Measurements from ENCODE around the gene CST7. TPM values are rescaled to one million over a fixed set of nuclear protein-coding genes. Genes with fewer than 3 reads are reported as not detected.

The CST7 gene
- total RNA-seq, 1 experiment from 2014 or later: not detected

DNA sequence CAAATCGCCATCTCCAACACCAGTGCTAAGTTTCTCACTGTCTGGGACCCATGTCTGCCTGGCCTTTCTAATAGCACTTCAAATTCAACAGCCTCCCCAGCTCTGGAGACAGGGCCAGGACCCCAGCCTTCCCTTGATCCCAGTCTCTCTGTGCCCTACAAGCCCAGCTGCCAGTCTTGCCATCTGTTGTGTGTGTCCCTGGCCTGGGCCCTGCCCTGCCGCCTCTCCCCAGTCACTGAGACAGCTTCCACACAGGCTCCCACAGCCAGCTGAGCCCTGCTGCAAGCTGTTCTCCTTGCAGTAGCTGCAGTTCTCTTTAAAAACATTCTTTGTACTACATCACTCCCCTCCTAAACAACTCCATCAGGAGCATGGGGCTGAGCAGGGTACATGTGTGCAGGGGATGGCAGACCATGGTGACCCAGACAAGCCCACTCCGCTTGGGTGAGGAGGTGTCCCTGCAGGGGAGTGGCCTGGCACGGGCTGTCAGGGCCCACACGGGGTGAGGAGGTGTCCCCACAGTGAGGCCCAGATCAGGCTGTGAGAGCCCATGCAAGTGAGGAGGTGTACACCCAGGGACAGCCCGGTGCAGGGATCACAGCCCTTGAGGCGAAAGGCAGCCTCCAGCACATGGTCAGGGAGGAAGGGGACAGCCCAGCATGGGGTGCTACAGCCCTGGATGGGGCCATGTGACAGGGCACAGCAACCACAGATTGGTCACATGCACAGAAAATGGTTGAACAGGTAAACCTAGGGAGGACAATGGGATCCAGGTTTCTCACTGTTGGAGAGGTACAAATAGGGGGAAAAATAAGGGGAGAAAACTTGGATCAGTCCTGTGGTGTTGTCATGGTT, 16.2 kb downstream of the CST7 start:
- ChIA-PET CTCF (no interaction called here), POLR2A (no interaction called here)
- intact Hi-C loops (cut with micrococcal nuclease; ENCODE audit: unreplicated experiment): no loop called here
- peaks cover 5% of the 10 kb centered on the region for H3K36me3 ChIP-seq (ENCODE audit: control insufficient read depth, insufficient read depth, low read length)
- TF ChIP-seq, protein P1, sequence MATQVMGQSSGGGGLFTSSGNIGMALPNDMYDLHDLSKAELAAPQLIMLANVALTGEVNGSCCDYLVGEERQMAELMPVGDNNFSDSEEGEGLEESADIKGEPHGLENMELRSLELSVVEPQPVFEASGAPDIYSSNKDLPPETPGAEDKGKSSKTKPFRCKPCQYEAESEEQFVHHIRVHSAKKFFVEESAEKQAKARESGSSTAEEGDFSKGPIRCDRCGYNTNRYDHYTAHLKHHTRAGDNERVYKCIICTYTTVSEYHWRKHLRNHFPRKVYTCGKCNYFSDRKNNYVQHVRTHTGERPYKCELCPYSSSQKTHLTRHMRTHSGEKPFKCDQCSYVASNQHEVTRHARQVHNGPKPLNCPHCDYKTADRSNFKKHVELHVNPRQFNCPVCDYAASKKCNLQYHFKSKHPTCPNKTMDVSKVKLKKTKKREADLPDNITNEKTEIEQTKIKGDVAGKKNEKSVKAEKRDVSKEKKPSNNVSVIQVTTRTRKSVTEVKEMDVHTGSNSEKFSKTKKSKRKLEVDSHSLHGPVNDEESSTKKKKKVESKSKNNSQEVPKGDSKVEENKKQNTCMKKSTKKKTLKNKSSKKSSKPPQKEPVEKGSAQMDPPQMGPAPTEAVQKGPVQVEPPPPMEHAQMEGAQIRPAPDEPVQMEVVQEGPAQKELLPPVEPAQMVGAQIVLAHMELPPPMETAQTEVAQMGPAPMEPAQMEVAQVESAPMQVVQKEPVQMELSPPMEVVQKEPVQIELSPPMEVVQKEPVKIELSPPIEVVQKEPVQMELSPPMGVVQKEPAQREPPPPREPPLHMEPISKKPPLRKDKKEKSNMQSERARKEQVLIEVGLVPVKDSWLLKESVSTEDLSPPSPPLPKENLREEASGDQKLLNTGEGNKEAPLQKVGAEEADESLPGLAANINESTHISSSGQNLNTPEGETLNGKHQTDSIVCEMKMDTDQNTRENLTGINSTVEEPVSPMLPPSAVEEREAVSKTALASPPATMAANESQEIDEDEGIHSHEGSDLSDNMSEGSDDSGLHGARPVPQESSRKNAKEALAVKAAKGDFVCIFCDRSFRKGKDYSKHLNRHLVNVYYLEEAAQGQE (IDR thresholded peaks at IDR 0.05; ENCODE audit: insufficient read depth in 1 of 2, low read depth in 2 of 2, low read length in 1 of 2): no peak
- no peak for TF ChIP-seq POLR2AphosphoS5 (IDR thresholded peaks at IDR 0.05; ENCODE audit: low read depth, low read length)
- no peak for TF ChIP-seq TCF7L2 (IDR thresholded peaks at IDR 0.05; ENCODE audit: low read depth, low read length)
- H3K27me3 ChIP-seq (ENCODE audit: control insufficient read depth, insufficient read depth, low read length): no peaks in the 10 kb centered on the region
- no peaks in the 10 kb centered on the region for H3K9me3 ChIP-seq (ENCODE audit: control insufficient read depth, insufficient read depth, low read depth, low read length)
- no TSS peak for BruUV-seq (replicated peaks)
- DNase-seq (ENCODE audit: low read depth, low spot score): no peak
- in situ Hi-C loops (cut with HindIII; ENCODE audit: low pct_unique_long_range_greater_than_20kb, low sequenced_read_pairs): no loop called here
- ATAC-seq: no peak
- H3K27ac ChIP-seq (ENCODE audit: low read length): no peak overlapping the region
- no peak overlapping the region for H3K4me3 ChIP-seq (ENCODE audit: low read depth in 2 of 2, low read length in 2 of 2)
- no peaks in the 10 kb centered on the region for H3K4me1 ChIP-seq (ENCODE audit: control insufficient read depth, insufficient read depth, low read length)

DNA sequence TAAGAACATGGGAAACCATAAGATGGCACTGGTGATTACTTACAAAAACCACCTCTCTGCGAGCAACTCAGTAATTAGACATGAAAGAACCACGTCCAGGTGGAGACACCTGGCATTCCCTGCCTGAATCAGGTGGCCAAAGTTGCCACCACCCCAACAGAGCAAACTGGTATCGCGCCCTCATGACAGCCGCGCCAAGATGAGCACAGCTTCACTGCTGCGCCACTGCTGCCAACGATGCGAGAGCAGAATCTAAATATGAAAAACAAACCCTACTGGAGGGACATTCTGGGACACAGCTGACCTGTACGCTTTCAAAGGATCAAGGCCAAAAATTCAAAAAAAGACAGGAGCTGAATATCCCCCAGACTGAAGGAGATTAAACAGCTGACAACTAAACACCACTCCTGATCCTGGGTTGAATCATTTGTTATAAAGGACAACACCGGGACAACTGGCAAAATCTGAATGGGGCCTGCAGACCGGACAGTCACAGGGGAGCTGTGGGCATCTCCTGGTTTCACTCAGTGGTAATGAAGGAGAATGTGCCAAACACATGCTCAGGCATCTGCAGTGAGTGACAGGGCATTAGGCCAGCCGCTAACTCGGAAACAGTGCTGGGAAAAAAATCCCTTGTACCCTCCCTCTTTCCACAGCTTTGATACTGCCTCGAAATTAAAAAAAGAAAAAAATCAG, 17.4 kb downstream of the CST7 start:
- Histone ChIP-seq H3K36me3 (ENCODE audit: control insufficient read depth, insufficient read depth, low read length) (peaks cover 11% of the 10 kb centered on the region), H3K4me1 (ENCODE audit: control insufficient read depth, insufficient read depth, low read length) (no peaks in the 10 kb centered on the region), H3K27me3 (ENCODE audit: control insufficient read depth, insufficient read depth, low read length) (no peaks in the 10 kb centered on the region), H3K4me3 (ENCODE audit: low read depth in 2 of 2, low read length in 2 of 2) (no peak overlapping the region), H3K27ac (ENCODE audit: low read length) (no peak overlapping the region), H3K9me3 (ENCODE audit: control insufficient read depth, insufficient read depth, low read depth, low read length) (no peaks in the 10 kb centered on the region)
- ChIA-PET POLR2A (no interaction called here), CTCF (no interaction called here)
- intact Hi-C loops (cut with micrococcal nuclease; ENCODE audit: unreplicated experiment): no loop called here
- no peak for TF ChIP-seq POLR2AphosphoS5 (IDR thresholded peaks at IDR 0.05; ENCODE audit: low read depth, low read length)
- no peak for TF ChIP-seq CTCF (IDR thresholded peaks at IDR 0.05)
- TF ChIP-seq SIN3A (IDR thresholded peaks at IDR 0.05; ENCODE audit: borderline replicate concordance, insufficient read depth, low read depth, low read length): no peak
- no peak for TF ChIP-seq TCF7L2 (IDR thresholded peaks at IDR 0.05; ENCODE audit: low read depth, low read length)
- TF ChIP-seq, protein P1 (IDR thresholded peaks at IDR 0.05; ENCODE audit: insufficient read depth in 1 of 2, low read depth in 2 of 2, low read length in 1 of 2): no peak
- ATAC-seq: no peak
- DNase-seq (ENCODE audit: low read depth, low spot score): no peak
- in situ Hi-C loops (cut with HindIII; ENCODE audit: low pct_unique_long_range_greater_than_20kb, low sequenced_read_pairs): no loop called here
- no TSS peak for BruUV-seq (replicated peaks)
